ENCODE measurements around the gene CBARP. TPM values are rescaled to one million over a fixed set of nuclear protein-coding genes. Genes with fewer than 3 reads are reported as not detected.

Gene CBARP
- total and polyA plus RNA-seq, 4 donors = 0.05 to 0.25 (median 0.06) TPM; not detected in 1

DNA sequence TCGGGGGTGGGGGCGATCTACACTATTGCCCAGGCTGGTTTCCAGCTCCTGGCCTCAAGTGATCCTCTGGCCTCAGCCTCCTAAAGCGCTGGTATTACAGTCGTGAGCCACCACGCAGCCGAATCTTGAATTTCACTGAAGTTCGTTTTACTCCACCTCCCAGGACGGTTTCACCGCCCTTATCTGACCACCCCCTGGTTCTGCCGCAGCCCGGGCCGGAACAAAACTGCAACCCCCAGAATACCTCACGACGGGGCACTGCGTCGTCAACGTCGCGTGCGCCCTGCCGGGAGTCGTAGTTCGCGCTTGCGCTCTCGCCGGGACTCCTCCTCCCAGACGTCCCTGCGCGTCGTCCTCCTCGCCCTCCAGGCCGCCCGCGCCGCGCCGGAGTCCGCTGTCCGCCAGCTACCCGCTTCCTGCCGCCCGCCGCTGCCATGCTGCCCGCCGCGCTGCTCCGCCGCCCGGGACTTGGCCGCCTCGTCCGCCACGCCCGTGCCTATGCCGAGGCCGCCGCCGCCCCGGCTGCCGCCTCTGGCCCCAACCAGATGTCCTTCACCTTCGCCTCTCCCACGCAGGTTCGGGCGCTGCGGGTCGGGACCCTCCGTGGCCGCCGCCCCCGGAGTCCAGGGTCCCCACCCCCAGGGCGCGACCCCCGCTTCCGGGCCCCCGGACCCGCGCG lies 3.8 kb upstream of the CBARP start, which contains the start of gene ATP5F1D:
TSS of gene ATP5F1D (plus strand) at position 335 of the 679 bp plus-strand sequence. CDS start at position 435, 100 bp downstream.
- DNase-seq (ENCODE audit: low spot score) = peak; percentile 90
- Histone ChIP-seq H3K27me3 (ENCODE audit: control insufficient read depth in 4 of 4, insufficient read depth in 4 of 4, low read length in 3 of 4) (no peaks in the 10 kb centered on the region), H3K4me1 (ENCODE audit: control insufficient read depth in 4 of 4, insufficient read depth in 4 of 4, low read length in 3 of 4) (peaks cover 34 to 73% (median 48%) of the 10 kb centered on the region in 4 donors), H3K36me3 (ENCODE audit: control insufficient read depth in 4 of 4, insufficient read depth in 3 of 4, low read depth in 1 of 4, low read length in 3 of 4) (no peaks in the 10 kb centered on the region), H3K27ac (ENCODE audit: low read depth in 1 of 2, low read length in 2 of 2) (peak within 1 kb of the TSS; percentile 91 to 95), H3K9me3 (ENCODE audit: control insufficient read depth in 4 of 4, low read length in 3 of 4) (no peaks in the 10 kb centered on the region), H3K4me3 (ENCODE audit: low read depth in 1 of 3, low read length in 3 of 3) (peak within 1 kb of the TSS; percentile 79 to 89 (median 84)), H3K9ac (ENCODE audit: low read depth in 1 of 2, low read length in 2 of 2) (peak within 1 kb of the TSS; percentile 41 to 89)
- under 1% methylated on average over 79 of the region's 79 CpGs for WGBS
- TF ChIP-seq YY1 (IDR thresholded peaks at IDR 0.05) = peak; percentile 38
- TF ChIP-seq GABPA (IDR thresholded peaks at IDR 0.05 in 1 of 2, conservative IDR thresholded peaks at IDR 0.05 in 1 of 2) = peak in 1 of 2 donors; percentile 43
- TF ChIP-seq, protein P1, sequence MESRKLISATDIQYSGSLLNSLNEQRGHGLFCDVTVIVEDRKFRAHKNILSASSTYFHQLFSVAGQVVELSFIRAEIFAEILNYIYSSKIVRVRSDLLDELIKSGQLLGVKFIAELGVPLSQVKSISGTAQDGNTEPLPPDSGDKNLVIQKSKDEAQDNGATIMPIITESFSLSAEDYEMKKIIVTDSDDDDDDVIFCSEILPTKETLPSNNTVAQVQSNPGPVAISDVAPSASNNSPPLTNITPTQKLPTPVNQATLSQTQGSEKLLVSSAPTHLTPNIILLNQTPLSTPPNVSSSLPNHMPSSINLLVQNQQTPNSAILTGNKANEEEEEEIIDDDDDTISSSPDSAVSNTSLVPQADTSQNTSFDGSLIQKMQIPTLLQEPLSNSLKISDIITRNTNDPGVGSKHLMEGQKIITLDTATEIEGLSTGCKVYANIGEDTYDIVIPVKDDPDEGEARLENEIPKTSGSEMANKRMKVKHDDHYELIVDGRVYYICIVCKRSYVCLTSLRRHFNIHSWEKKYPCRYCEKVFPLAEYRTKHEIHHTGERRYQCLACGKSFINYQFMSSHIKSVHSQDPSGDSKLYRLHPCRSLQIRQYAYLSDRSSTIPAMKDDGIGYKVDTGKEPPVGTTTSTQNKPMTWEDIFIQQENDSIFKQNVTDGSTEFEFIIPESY (IDR thresholded peaks at IDR 0.05) = no peak
- TF ChIP-seq RXRA (IDR thresholded peaks at IDR 0.05) = peak; percentile 17 to 22
- TF ChIP-seq HNF4G (IDR thresholded peaks at IDR 0.05) = no peak
- TF ChIP-seq RAD21 (IDR thresholded peaks at IDR 0.05) = peak in 1 of 2 donors; percentile 11
- no peak for TF ChIP-seq FOXA2 (IDR thresholded peaks at IDR 0.05)
- TF ChIP-seq HNF4A (conservative IDR thresholded peaks at IDR 0.05) = no peak
- TF ChIP-seq, protein P2, sequence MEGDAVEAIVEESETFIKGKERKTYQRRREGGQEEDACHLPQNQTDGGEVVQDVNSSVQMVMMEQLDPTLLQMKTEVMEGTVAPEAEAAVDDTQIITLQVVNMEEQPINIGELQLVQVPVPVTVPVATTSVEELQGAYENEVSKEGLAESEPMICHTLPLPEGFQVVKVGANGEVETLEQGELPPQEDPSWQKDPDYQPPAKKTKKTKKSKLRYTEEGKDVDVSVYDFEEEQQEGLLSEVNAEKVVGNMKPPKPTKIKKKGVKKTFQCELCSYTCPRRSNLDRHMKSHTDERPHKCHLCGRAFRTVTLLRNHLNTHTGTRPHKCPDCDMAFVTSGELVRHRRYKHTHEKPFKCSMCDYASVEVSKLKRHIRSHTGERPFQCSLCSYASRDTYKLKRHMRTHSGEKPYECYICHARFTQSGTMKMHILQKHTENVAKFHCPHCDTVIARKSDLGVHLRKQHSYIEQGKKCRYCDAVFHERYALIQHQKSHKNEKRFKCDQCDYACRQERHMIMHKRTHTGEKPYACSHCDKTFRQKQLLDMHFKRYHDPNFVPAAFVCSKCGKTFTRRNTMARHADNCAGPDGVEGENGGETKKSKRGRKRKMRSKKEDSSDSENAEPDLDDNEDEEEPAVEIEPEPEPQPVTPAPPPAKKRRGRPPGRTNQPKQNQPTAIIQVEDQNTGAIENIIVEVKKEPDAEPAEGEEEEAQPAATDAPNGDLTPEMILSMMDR (IDR thresholded peaks at IDR 0.05; ENCODE audit: low read depth, low read length, missing input control) = no peak
- TF ChIP-seq, protein P3, sequence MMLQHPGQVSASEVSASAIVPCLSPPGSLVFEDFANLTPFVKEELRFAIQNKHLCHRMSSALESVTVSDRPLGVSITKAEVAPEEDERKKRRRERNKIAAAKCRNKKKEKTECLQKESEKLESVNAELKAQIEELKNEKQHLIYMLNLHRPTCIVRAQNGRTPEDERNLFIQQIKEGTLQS (IDR thresholded peaks at IDR 0.05) = no peak
- TF ChIP-seq, protein P4, sequence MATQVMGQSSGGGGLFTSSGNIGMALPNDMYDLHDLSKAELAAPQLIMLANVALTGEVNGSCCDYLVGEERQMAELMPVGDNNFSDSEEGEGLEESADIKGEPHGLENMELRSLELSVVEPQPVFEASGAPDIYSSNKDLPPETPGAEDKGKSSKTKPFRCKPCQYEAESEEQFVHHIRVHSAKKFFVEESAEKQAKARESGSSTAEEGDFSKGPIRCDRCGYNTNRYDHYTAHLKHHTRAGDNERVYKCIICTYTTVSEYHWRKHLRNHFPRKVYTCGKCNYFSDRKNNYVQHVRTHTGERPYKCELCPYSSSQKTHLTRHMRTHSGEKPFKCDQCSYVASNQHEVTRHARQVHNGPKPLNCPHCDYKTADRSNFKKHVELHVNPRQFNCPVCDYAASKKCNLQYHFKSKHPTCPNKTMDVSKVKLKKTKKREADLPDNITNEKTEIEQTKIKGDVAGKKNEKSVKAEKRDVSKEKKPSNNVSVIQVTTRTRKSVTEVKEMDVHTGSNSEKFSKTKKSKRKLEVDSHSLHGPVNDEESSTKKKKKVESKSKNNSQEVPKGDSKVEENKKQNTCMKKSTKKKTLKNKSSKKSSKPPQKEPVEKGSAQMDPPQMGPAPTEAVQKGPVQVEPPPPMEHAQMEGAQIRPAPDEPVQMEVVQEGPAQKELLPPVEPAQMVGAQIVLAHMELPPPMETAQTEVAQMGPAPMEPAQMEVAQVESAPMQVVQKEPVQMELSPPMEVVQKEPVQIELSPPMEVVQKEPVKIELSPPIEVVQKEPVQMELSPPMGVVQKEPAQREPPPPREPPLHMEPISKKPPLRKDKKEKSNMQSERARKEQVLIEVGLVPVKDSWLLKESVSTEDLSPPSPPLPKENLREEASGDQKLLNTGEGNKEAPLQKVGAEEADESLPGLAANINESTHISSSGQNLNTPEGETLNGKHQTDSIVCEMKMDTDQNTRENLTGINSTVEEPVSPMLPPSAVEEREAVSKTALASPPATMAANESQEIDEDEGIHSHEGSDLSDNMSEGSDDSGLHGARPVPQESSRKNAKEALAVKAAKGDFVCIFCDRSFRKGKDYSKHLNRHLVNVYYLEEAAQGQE (IDR thresholded peaks at IDR 0.05) = peak; percentile 53
- TF ChIP-seq TAF1 (conservative IDR thresholded peaks at IDR 0.05) = no peak
- TF ChIP-seq JUND (IDR thresholded peaks at IDR 0.05) = no peak
- TF ChIP-seq SP1 (IDR thresholded peaks at IDR 0.05) = peak; percentile 35
- TF ChIP-seq EGR1 (IDR thresholded peaks at IDR 0.05; ENCODE audit: low read depth in 2 of 2) = no peak
- no peak for TF ChIP-seq FOXA1 (IDR thresholded peaks at IDR 0.05)
- TF ChIP-seq, protein P5, sequence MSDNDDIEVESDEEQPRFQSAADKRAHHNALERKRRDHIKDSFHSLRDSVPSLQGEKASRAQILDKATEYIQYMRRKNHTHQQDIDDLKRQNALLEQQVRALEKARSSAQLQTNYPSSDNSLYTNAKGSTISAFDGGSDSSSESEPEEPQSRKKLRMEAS (IDR thresholded peaks at IDR 0.05) = no peak
- peak; percentile 38 for TF ChIP-seq NR2F2 (IDR thresholded peaks at IDR 0.05)

Data from liver (tissue), 9 donors.